Stomach (tissue), 4 donors: ENCODE results near the gene FOXO3.

ENCODE experiments used
- EP300 ChIP-seq: sonication (generic); formaldehyde crosslinking; IDR thresholded peaks from one replicate; pipeline ENCODE4 v1.6.1; 2017; ENCODE audit warnings: antibody characterized with exemption
- POLR2A ChIP-seq, 4 donors: fragments of 450-650 bp; IDR thresholded peaks; one replicate each; pipeline ENCODE4 v1.6.1; 2016; ENCODE audit warnings: antibody characterized with exemption in 4 of 4, control low read depth in 2 of 4, mild to moderate bottlenecking in 1 of 4, moderate library complexity in 1 of 4
- POLR2AphosphoS5 ChIP-seq, 3 donors: sonication (generic); formaldehyde crosslinking; IDR thresholded peaks; one replicate each; pipeline ENCODE4 v1.6.1; 2016; ENCODE audit warnings: antibody characterized with exemption in 3 of 3
- TF ChIP-seq, protein P1 (sequence below), 7 experiments: fragments of 450-650 bp in 4 of 7; fragments of 200-600 bp in 3 of 7; sonication (generic) in 3 of 7; IDR thresholded peaks; one replicate each; pipeline ENCODE4 v1.5.1; 2016 to 2019; ENCODE audit warnings: antibody characterized with exemption in 7 of 7, control low read depth in 2 of 7, mild to moderate bottlenecking in 1 of 7

DNA sequence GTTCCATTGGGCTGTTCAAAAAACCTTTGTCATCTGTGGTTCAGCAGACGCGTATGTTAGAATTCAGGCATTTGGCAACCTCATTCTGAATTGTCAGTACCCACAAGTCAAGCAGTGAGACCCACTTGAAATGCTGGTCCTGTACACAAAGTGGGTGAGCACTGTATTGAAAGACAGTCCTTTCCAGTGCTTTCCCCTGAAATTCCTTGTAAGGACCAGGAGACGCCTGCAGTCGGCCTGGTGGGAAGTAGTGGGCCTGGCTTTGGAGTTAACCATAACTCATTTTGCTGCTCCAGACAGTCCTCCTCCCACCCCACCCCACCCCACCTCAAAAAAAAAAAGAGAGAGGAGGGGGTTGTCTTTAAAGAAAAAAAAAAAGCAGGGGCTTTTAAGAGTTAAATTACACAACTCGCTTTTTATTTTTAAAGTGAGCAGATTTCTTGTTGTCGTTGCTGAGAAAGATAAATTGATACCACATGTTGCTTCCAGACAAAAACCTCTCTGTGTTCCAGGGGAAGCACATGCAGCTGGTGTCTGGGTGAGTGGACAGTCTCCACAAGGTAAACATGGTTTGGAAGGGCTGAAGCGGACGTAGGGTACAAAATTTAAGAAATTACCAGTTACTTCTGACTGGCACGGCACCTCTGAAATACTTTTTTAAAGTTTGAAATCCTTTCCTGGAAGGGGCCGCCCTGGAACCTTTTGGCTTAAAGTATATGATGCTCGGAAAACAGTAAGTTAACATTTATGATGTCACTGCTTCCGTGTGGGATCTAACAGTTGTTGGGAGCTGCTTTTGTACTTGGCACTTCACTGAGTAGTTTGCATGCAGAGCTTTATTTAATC is 95.3 kb downstream of the FOXO3 start:
- TF ChIP-seq EP300 (no peak), POLR2AphosphoS5 (IDR thresholded peaks at IDR 0.05) (peak in 2 of 3 donors; percentile 43 to 72), POLR2A (IDR thresholded peaks at IDR 0.05) (no peak)
- TF ChIP-seq, protein P1, sequence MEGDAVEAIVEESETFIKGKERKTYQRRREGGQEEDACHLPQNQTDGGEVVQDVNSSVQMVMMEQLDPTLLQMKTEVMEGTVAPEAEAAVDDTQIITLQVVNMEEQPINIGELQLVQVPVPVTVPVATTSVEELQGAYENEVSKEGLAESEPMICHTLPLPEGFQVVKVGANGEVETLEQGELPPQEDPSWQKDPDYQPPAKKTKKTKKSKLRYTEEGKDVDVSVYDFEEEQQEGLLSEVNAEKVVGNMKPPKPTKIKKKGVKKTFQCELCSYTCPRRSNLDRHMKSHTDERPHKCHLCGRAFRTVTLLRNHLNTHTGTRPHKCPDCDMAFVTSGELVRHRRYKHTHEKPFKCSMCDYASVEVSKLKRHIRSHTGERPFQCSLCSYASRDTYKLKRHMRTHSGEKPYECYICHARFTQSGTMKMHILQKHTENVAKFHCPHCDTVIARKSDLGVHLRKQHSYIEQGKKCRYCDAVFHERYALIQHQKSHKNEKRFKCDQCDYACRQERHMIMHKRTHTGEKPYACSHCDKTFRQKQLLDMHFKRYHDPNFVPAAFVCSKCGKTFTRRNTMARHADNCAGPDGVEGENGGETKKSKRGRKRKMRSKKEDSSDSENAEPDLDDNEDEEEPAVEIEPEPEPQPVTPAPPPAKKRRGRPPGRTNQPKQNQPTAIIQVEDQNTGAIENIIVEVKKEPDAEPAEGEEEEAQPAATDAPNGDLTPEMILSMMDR (IDR thresholded peaks at IDR 0.05), result no peak
